HFFc6 (cell line): ENCODE data around the gene DAZAP2. TPM values are rescaled to one million over a fixed set of nuclear protein-coding genes. Genes with fewer than 3 reads are reported as not detected.
A peak's percentile ranks its signal among the peaks of the same experiment; 100 is the strongest.
"Not testable (repeated sequence)": the region's sequence is repeated elsewhere in the genome, so short reads cannot be mapped to it uniquely, and the experiment has no call there.

Experiments
- DNase-seq: peaks from one replicate; pipeline ENCODE4 v3.0.0-alpha.2; 2018
- H3K27ac Mint-ChIP-seq: 2 replicates; pipeline ENCODE4 v1.8.0; 2020; ENCODE audit warnings: mild to moderate bottlenecking, mixed read lengths
- H3K27me3 Mint-ChIP-seq: 2 replicates; pipeline ENCODE4 v1.8.0; 2021; ENCODE audit warnings: mild to moderate bottlenecking, moderate library complexity, mixed read lengths; ENCODE audit not compliant: insufficient read depth
- H3K36me3 Mint-ChIP-seq: 2 replicates; pipeline ENCODE4 v1.8.0; 2021; ENCODE audit warnings: low read depth, mixed read lengths
- H3K4me1 Mint-ChIP-seq: 2 replicates; pipeline ENCODE4 v1.8.0; 2020; ENCODE audit warnings: low read depth, mixed read lengths
- H3K4me3 Mint-ChIP-seq: 2 replicates; pipeline ENCODE4 v1.8.0; 2020; ENCODE audit warnings: mild to moderate bottlenecking, moderate library complexity, mixed read lengths
- H3K9me3 Mint-ChIP-seq: 2 replicates; pipeline ENCODE4 v1.8.0; 2020; ENCODE audit warnings: mild to moderate bottlenecking, mixed read lengths
- total RNA-seq, 6 experiments: library from RNA; stranded (reverse); fragmentation: NEBNext Ultra II Directional; extraction: Animal tissue kit (Norgen Biotek cat#: 25700); gene quantifications; 2 replicates in 1 of 6; 3 replicates in 5 of 6; pipeline ENCODE4 v1.2.3, GENCODE V29; 2021
- TF ChIP-seq, protein P1 (sequence below): fragments of 200-600 bp; sonication (generic); IDR thresholded peaks from 2 replicates; pipeline ENCODE4 v1.5.0; 2021; ENCODE audit warnings: antibody characterized with exemption, mild to moderate bottlenecking

The DAZAP2 gene
- total RNA-seq, 6 experiments from 2014 or later, result 84.7 to 137 (median 117) TPM

DNA sequence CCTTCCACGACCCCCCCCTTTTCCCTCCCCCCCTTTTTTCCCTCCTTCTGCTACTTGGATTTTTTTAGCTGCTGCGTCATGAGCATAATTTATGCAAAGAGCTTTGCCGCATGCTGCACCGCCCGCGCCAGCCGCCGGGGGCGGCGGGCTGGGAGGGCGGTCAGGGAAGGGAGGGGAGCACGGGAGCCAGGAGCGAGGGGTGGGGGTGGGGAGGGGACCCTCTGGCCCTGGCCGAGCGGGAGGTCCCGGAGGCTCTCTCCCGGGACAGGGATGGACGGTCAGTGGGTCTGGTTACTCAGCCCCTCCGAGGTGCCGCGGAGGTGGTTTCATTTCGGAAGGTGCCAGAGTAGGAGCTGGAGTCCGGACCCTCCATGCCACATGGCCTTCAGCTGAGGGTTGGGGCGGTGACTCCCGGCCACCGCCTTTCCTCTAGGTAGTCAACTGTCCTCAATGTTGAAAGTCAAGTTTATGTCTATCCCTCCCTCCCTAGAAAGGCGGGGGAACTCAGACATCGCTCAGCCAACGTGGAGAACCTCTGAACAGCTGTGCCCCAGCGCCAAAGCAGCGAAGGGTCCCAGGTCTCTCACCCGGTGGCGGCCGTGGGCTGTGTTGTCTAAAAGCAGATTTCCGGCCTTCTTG is 20.5 kb upstream of the DAZAP2 start, which contains the start of gene POU6F1:
Gene POU6F1, minus strand, starts transcription at position 95 of the 639 bp plus-strand sequence. CDS start 11,226 bp downstream, outside the sequence.
- H3K4me3 Mint-ChIP-seq, result peak within 1 kb of the TSS; percentile 90
- TF ChIP-seq, protein P1, sequence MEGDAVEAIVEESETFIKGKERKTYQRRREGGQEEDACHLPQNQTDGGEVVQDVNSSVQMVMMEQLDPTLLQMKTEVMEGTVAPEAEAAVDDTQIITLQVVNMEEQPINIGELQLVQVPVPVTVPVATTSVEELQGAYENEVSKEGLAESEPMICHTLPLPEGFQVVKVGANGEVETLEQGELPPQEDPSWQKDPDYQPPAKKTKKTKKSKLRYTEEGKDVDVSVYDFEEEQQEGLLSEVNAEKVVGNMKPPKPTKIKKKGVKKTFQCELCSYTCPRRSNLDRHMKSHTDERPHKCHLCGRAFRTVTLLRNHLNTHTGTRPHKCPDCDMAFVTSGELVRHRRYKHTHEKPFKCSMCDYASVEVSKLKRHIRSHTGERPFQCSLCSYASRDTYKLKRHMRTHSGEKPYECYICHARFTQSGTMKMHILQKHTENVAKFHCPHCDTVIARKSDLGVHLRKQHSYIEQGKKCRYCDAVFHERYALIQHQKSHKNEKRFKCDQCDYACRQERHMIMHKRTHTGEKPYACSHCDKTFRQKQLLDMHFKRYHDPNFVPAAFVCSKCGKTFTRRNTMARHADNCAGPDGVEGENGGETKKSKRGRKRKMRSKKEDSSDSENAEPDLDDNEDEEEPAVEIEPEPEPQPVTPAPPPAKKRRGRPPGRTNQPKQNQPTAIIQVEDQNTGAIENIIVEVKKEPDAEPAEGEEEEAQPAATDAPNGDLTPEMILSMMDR, result peak; percentile 78
- H3K4me1 Mint-ChIP-seq, result peaks cover 26% of the 10 kb centered on the region
- 0 out of 2 replicates have a peak, but pooled peaks cover 3% of the 10 kb centered on the region for H3K36me3 Mint-ChIP-seq
- peak; percentile 64 for DNase-seq
- peaks cover 4% of the 10 kb centered on the region for H3K27me3 Mint-ChIP-seq
- H3K27ac Mint-ChIP-seq, result peak within 1 kb of the TSS; percentile 95
- no peaks in the 10 kb centered on the region for H3K9me3 Mint-ChIP-seq

DNA sequence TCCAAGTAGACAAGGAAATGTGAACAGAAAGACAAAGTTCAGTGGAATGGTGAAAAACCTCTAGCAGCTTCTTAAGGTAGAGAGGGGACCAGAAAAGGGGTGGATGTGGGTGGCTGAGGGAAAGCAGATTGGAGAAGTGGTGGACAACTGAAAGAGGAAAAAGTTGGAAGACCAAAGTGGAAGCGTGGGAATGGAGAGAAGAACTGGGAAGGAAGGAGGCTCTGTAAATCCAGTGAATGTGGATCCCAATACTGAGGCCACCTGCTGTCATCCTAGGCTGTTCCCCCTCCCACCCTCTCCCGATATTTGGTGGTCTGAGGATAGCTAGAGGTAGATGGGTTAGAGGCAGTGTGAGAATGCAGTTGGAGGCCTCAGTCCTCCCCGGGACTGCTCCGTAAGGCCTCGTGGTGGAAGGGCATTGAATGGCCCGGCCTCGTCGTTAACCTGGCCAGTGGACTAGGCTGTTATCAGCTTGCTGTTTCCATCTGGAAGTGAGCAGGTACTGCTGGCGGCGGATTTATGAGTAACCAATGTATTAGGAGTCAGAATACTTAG is 19.9 kb upstream of the DAZAP2 start:
- H3K27ac Mint-ChIP-seq, result peak overlapping the region; percentile 95
- TF ChIP-seq, protein P1, result no peak
- peak overlapping the region; percentile 90 for H3K4me3 Mint-ChIP-seq
- 0 out of 2 replicates have a peak, but pooled peaks cover 3% of the 10 kb centered on the region for H3K36me3 Mint-ChIP-seq
- no peak for DNase-seq
- H3K27me3 Mint-ChIP-seq, result peaks cover 4% of the 10 kb centered on the region
- H3K9me3 Mint-ChIP-seq, result no peaks in the 10 kb centered on the region
- H3K4me1 Mint-ChIP-seq, result peaks cover 26% of the 10 kb centered on the region

DNA sequence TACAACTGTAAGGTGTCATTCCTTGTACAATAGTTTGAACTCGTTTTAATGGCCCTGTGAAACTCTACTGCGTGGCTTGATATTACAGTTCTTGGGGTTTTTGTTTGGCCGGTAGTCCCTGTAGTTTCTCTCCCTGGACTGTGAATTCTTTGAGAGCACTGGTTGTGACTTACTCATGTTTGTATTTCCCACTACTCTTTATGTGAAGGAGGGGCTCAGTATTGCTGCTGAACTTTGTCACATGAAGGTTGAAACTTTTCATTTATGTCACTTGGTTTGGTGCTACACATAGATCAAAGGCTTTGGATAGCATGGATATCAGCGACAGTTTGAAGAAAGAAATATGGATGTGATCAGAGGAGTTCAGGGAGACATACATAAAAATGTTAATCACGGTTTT is 19.3 kb upstream of the DAZAP2 start:
- Mint-ChIP-seq H3K27me3 (peaks cover 3% of the 10 kb centered on the region), H3K4me1 (peaks cover 24% of the 10 kb centered on the region), H3K4me3 (peak overlapping the region; percentile 14; the same call in 1 of the 2 replicates), H3K27ac (peak overlapping the region; percentile 12; the same call in 1 of the 2 replicates), H3K36me3 (0 out of 2 replicates have a peak, but pooled peaks cover under 1% of the 10 kb centered on the region), H3K9me3 (no peaks in the 10 kb centered on the region)
- no peak for DNase-seq
- TF ChIP-seq, protein P1, result no peak

DNA sequence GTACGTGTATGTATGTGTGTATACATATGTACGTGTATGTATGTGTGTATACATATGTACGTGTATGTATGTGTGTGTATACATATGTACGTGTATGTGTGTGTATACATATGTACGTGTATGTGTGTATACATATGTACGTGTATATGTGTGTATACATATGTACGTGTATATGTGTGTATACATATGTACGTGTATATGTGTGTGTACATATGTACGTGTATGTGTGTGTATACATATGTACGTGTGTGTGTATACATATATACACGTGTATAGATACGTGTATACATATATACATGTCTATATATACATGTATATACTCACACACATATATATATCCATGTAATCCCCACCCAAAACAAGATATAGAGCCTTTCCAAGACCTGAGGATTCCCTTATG is 18.8 kb upstream of the DAZAP2 start:
- not testable (repeated sequence) for H3K9me3 Mint-ChIP-seq, H3K27ac Mint-ChIP-seq, H3K36me3 Mint-ChIP-seq, DNase-seq, H3K27me3 Mint-ChIP-seq, H3K4me3 Mint-ChIP-seq
- H3K4me1 Mint-ChIP-seq, result peaks cover 22% of the 10 kb centered on the region

GRCh38 chr12:51222461-51222860 is 16.2 kb upstream of the DAZAP2 start:
- TF ChIP-seq, protein P1, result no peak
- no peak overlapping the region for H3K4me3 Mint-ChIP-seq
- H3K9me3 Mint-ChIP-seq, result no peaks in the 10 kb centered on the region
- peaks cover 15% of the 10 kb centered on the region for H3K4me1 Mint-ChIP-seq
- peaks cover 1% of the 10 kb centered on the region for H3K27me3 Mint-ChIP-seq
- H3K36me3 Mint-ChIP-seq, result no peaks in the 10 kb centered on the region
- H3K27ac Mint-ChIP-seq, result no peak overlapping the region
- DNase-seq, result no peak

DNA sequence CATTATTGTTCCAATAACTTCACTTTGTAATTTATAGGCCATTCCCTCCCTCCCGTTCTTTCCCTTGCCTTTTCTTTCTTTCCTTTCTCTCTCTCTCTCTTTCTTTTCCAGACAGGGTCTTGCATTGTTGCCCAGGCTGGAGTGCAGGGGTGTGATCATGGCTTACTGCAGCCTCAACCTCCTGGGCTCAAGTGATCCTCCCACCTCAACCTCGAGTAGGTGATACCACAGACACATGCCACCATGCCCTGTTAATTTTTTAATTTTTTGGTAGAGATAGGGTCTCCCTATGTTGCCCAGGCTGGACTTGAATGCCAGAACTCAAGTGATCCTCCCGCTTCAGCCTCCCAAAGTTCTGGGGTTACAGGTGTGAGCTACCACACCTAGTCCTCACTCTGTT is 14.0 kb upstream of the DAZAP2 start:
- Mint-ChIP-seq H3K4me1 (peaks cover under 1% of the 10 kb centered on the region), H3K4me3 (no peak overlapping the region), H3K27ac (no peak overlapping the region), H3K27me3 (peaks cover 3% of the 10 kb centered on the region; the same call in 1 of the 2 replicates), H3K9me3 (no peaks in the 10 kb centered on the region), H3K36me3 (no peaks in the 10 kb centered on the region)
- TF ChIP-seq, protein P1, result no peak
- no peak for DNase-seq
